SK-N-SH (cell line): ENCODE measurements around the gene ABRACL. TPM values are rescaled to one million over a fixed set of nuclear protein-coding genes. Genes with fewer than 3 reads are reported as not detected.

Experiments used
- CTCF ChIA-PET: fragments of 300-600, 350-600 bp; formaldehyde crosslinking; extraction: SDS; loops from one replicate; lab custom pipeline; 2021; lab: Yijun Ruan, JAX
- POLR2A ChIA-PET: fragments of 350-600 bp; sonication (Branson Sonifier 250); formaldehyde crosslinking; extraction: SDS; loops from one replicate; lab custom pipeline; 2020; ENCODE audit warnings: antibody characterized with exemption, inconsistent platforms; lab: Yijun Ruan, JAX
- DNase-seq: peaks from one replicate; pipeline ENCODE4 v3.0.0; 2012
- H2AFZ ChIP-seq: fragments of 200-600 bp; sonication (generic); 2 replicates; pipeline ENCODE4 v1.8.1; 2016; ENCODE audit warnings: antibody characterized with exemption, mild to moderate bottlenecking, low read depth
- H3F3A ChIP-seq: fragments of 200-600 bp; sonication (generic); replicated peaks from 2 replicates; pipeline ENCODE3; 2016; ENCODE audit warnings: antibody characterized with exemption, mild to moderate bottlenecking; ENCODE audit not compliant: insufficient read depth
- H3K27ac ChIP-seq, 2 experiments: fragments of 200-500 bp in 1 of 2; fragments of 200-600 bp in 1 of 2; sonication (Bioruptor generic) in 1 of 2; sonication (generic), shearing (Covaris generic) in 1 of 2; 2 replicates each; pipeline versions ENCODE4 v1.5.1 to v1.6.1; 2014 to 2016; ENCODE audit warnings: low read depth in 2 of 2, inconsistent platforms in 1 of 2, low read length in 1 of 2, mild to moderate bottlenecking in 1 of 2, mixed read lengths in 1 of 2
- H3K27me3 ChIP-seq: fragments of 200-600 bp; sonication (generic), shearing (Covaris generic); 2 replicates; pipeline ENCODE4 v1.6.1; 2016; ENCODE audit warnings: mixed run types; ENCODE audit not compliant: insufficient read depth
- H3K36me3 ChIP-seq, 2 experiments: fragments of 200-500 bp in 1 of 2; fragments of 200-600 bp in 1 of 2; sonication (Bioruptor generic) in 1 of 2; sonication (generic) in 1 of 2; replicated peaks in 1 of 2; 2 replicates each; pipeline versions ENCODE3 to v1.5.1; 2014 to 2016; ENCODE audit warnings: low read length in 1 of 2, mild to moderate bottlenecking in 1 of 2; ENCODE audit not compliant: insufficient read depth in 2 of 2, control insufficient read depth in 1 of 2
- H3K4me1 ChIP-seq, 2 experiments: fragments of 200-500 bp in 1 of 2; fragments of 200-600 bp in 1 of 2; sonication (Bioruptor generic) in 1 of 2; sonication (generic), shearing (Covaris generic) in 1 of 2; 2 replicates each; pipeline versions ENCODE4 v1.5.1 to v1.6.1; 2014 to 2016; ENCODE audit warnings: low read depth in 1 of 2, low read length in 1 of 2, mixed run types in 1 of 2; ENCODE audit not compliant: insufficient read depth in 2 of 2, control insufficient read depth in 1 of 2
- H3K4me2 ChIP-seq: fragments of 200-600 bp; sonication (generic), shearing (Covaris generic); 2 replicates; pipeline ENCODE4 v1.6.1; 2017; ENCODE audit warnings: mixed run types
- H3K4me3 ChIP-seq, 2 experiments: fragments of 200-500 bp in 1 of 2; fragments of 200-600 bp in 1 of 2; sonication (Bioruptor generic) in 1 of 2; sonication (generic), shearing (Covaris generic) in 1 of 2; 2 replicates each; pipeline versions ENCODE4 v1.5.1 to v1.8.1; 2014 to 2016; ENCODE audit warnings: low read depth in 2 of 2, inconsistent platforms in 1 of 2, low read length in 1 of 2, mild to moderate bottlenecking in 1 of 2, mixed read lengths in 1 of 2, moderate library complexity in 1 of 2
- H3K79me2 ChIP-seq: fragments of 200-600 bp; sonication (generic); 2 replicates; pipeline ENCODE4 v1.8.1; 2017; ENCODE audit warnings: mild to moderate bottlenecking; ENCODE audit not compliant: insufficient read depth
- H3K9ac ChIP-seq: fragments of 200-600 bp; sonication (generic); 2 replicates; pipeline ENCODE4 v1.6.1; 2017; ENCODE audit warnings: mixed run types
- H3K9me2 ChIP-seq: fragments of 200-600 bp; sonication (generic); 2 replicates; pipeline ENCODE4 v1.6.1; 2017; ENCODE audit warnings: mixed run types
- H3K9me3 ChIP-seq: fragments of 200-600 bp; sonication (generic); 2 replicates; pipeline ENCODE4 v1.6.1; 2017; ENCODE audit warnings: mixed run types, mild to moderate bottlenecking, moderate library complexity
- H4K20me1 ChIP-seq: fragments of 200-600 bp; sonication (generic); 2 replicates; pipeline ENCODE4 v1.6.1; 2017; ENCODE audit warnings: mild to moderate bottlenecking, mixed run types; ENCODE audit not compliant: insufficient read depth
- CHD2 ChIP-seq: fragments of 150-350 bp; IDR thresholded peaks from 2 replicates; pipeline ENCODE4 v1.6.1; 2018; ENCODE audit warnings: low read length; ENCODE audit not compliant: partially characterized antibody
- CTCF ChIP-seq: fragments of 200-600 bp; sonication (generic); IDR thresholded peaks from 2 replicates; pipeline ENCODE4 v1.6.1; 2017; ENCODE audit warnings: antibody characterized with exemption, mild to moderate bottlenecking, moderate library complexity
- ELF1 ChIP-seq: IDR thresholded peaks from 2 replicates; pipeline ENCODE4 v1.4.0; 2012
- EP300 ChIP-seq, 2 experiments: IDR thresholded peaks; 2 replicates each; pipeline versions ENCODE4 v1.4.0 to v1.6.1; 2012; ENCODE audit warnings: borderline replicate concordance in 1 of 2, low read depth in 1 of 2, low read length in 1 of 2
- FOSL2 ChIP-seq: IDR thresholded peaks from 2 replicates; pipeline ENCODE4 v1.4.0; 2012; ENCODE audit warnings: low read depth, mild to moderate bottlenecking, moderate library complexity, borderline replicate concordance
- FOXJ3 ChIP-seq: sonication (generic); formaldehyde crosslinking; IDR thresholded peaks from 2 replicates; pipeline ENCODE4 v1.5.1; 2020; ENCODE audit warnings: mild to moderate bottlenecking, missing genetic modification reagents
- FOXM1 ChIP-seq: IDR thresholded peaks from 2 replicates; pipeline ENCODE4 v1.4.0; 2012; ENCODE audit warnings: low read depth, mild to moderate bottlenecking
- GABPA ChIP-seq: IDR thresholded peaks from 2 replicates; pipeline ENCODE4 v1.4.0; 2012; ENCODE audit warnings: low read depth, mild to moderate bottlenecking
- GATA2 ChIP-seq: sonication (generic); formaldehyde crosslinking; IDR thresholded peaks from 2 replicates; pipeline ENCODE4 v1.5.0; 2020; ENCODE audit warnings: mild to moderate bottlenecking, missing genetic modification reagents
- IRF3 ChIP-seq: fragments of 150-350 bp; IDR thresholded peaks from 2 replicates; pipeline ENCODE4 v1.6.1; 2016; ENCODE audit warnings: mild to moderate bottlenecking, low read depth, low read length
- MXI1 ChIP-seq: IDR thresholded peaks from 2 replicates; pipeline ENCODE4 v1.6.1; 2012; ENCODE audit warnings: mild to moderate bottlenecking, low read depth, low read length, improper control_type of control experiment
- POLR2AphosphoS5 ChIP-seq: IDR thresholded peaks from 2 replicates; pipeline ENCODE4 v1.6.1; 2012; ENCODE audit warnings: low read depth, low read length
- RAD21 ChIP-seq: IDR thresholded peaks from 2 replicates; pipeline ENCODE4 v1.6.1; 2012; ENCODE audit warnings: mild to moderate bottlenecking, low read length
- REST ChIP-seq: IDR thresholded peaks from 2 replicates; pipeline ENCODE4 v1.6.1; 2012; ENCODE audit warnings: mild to moderate bottlenecking, low read depth, low read length, moderate library complexity
- RFX5 ChIP-seq: IDR thresholded peaks from 2 replicates; pipeline ENCODE4 v1.6.1; 2012; ENCODE audit warnings: mild to moderate bottlenecking, improper control_type of control experiment, low read length
- RXRA ChIP-seq: IDR thresholded peaks from 2 replicates; pipeline ENCODE4 v1.4.0; 2012; ENCODE audit warnings: low read depth, mild to moderate bottlenecking, borderline replicate concordance
- SIN3A ChIP-seq: IDR thresholded peaks from 2 replicates; pipeline ENCODE4 v1.6.1; 2012; ENCODE audit warnings: low read depth, mild to moderate bottlenecking, low read length, moderate library complexity, borderline replicate concordance
- TAF1 ChIP-seq: IDR thresholded peaks from 2 replicates; pipeline ENCODE4 v1.6.1; 2012; ENCODE audit warnings: low read depth, mild to moderate bottlenecking, low read length, moderate library complexity, borderline replicate concordance
- USF2 ChIP-seq: fragments of 150-350 bp; IDR thresholded peaks from 2 replicates; pipeline ENCODE4 v1.6.1; 2017; ENCODE audit warnings: antibody characterized with exemption, low read length, low read depth, borderline replicate concordance
- YY1 ChIP-seq: IDR thresholded peaks from 2 replicates; pipeline ENCODE4 v1.4.0; 2012; ENCODE audit warnings: low read depth, mild to moderate bottlenecking
- WGBS: methylation state at CpG from one replicate; pipeline ENCODE4 v1.1.6; 2017; ENCODE audit warnings: low lambda C conversion rate; 5-methylcytosine and 5-hydroxymethylcytosine counted together
- polyA plus RNA-seq, 3 experiments: library from polyadenylated mRNA; depleted of rRNA; stranded (reverse); fragments of >200 nt; gene quantifications; 2 replicates each; pipeline ENCODE4 v1.2.3, GENCODE V29; 2012

The ABRACL gene
- polyA plus RNA-seq, 1 of the 3 experiments (the other 2 are of a cell fraction), result 22.9 TPM

- no peak for DNase-seq
- Histone ChIP-seq H3K4me1 (no peaks in the 10 kb centered on the region), H3K9me3 (no peaks in the 10 kb centered on the region), H3K9ac (no peak overlapping the region), H3K79me2 (no peaks in the 10 kb centered on the region), H4K20me1 (no peaks in the 10 kb centered on the region), H3K27ac (no peak overlapping the region), H3K9me2 (no peaks in the 10 kb centered on the region), H3K36me3 (no peaks in the 10 kb centered on the region), H3K27me3 (no peaks in the 10 kb centered on the region), H3F3A (no peaks in the 10 kb centered on the region), H2AFZ (no peak overlapping the region)
- ChIA-PET POLR2A (no interaction called here), CTCF (no interaction called here)
- TF ChIP-seq ELF1 (no peak), POLR2AphosphoS5 (no peak), RAD21 (no peak), CHD2 (no peak), MXI1 (no peak), SIN3A (no peak), YY1 (no peak), GATA2 (CRISPR knock-in tag) (no peak), USF2 (no peak), EP300 (IDR thresholded peaks at IDR 0.05; ENCODE audit: borderline replicate concordance in 1 of 2, low read depth in 1 of 2, low read length in 1 of 2) (no peak), FOSL2 (no peak), RFX5 (no peak), TAF1 (no peak), REST (no peak), IRF3 (no peak), RXRA (no peak), CTCF (no peak), FOXM1 (no peak), GABPA (no peak), FOXJ3 (no peak)
- TF ChIP-seq, all 33 proteins: peak for 0
- WGBS, result 56% methylated on average over 5 of the region's 5 CpGs
- no peak overlapping the region for H3K4me3 ChIP-seq
- no peak overlapping the region for H3K4me2 ChIP-seq
Observed at GRCh38 chr6:138997136-138997535, 31.4 kb upstream of the ABRACL start.
